ENCODE measurements around the gene TUBB.

GRCh38 chr6:30735668-30736314 is 15.6 kb downstream of the TUBB start:
- TF ChIP-seq CTCF (IDR thresholded peaks at IDR 0.05), result no peak
- TF ChIP-seq POLR2A (IDR thresholded peaks at IDR 0.05), result no peak
